GM12891 (cell line): ENCODE measurements around the gene SIRPD.
"Not testable (repeated sequence)": the region's sequence is repeated elsewhere in the genome, so short reads cannot be mapped to it uniquely, and the experiment has no call there.

Experiments
- PAX5 ChIP-seq: IDR thresholded peaks from 2 replicates; pipeline ENCODE4 v1.6.1; 2011; ENCODE audit warnings: low read length, moderate library complexity, mild to moderate bottlenecking; ENCODE audit not compliant: insufficient read depth, severe bottlenecking
- POLR2A ChIP-seq: IDR thresholded peaks from 2 replicates; pipeline ENCODE4 v1.6.1; 2011; ENCODE audit warnings: low read depth, low read length, control low read depth
- POLR2AphosphoS5 ChIP-seq: IDR thresholded peaks from 2 replicates; pipeline ENCODE4 v1.6.1; 2011; ENCODE audit warnings: low read depth, low read length, control low read depth
- POU2F2 ChIP-seq: IDR thresholded peaks from 2 replicates; pipeline ENCODE4 v1.6.1; 2011; ENCODE audit warnings: low read depth, mild to moderate bottlenecking, control low read depth, low read length, moderate library complexity
- SPI1 ChIP-seq: IDR thresholded peaks from 2 replicates; pipeline ENCODE4 v1.6.1; 2011; ENCODE audit warnings: low read depth, low read length, control low read depth
- TAF1 ChIP-seq: IDR thresholded peaks from 2 replicates; pipeline ENCODE4 v1.6.1; 2011; ENCODE audit warnings: low read depth, low read length, control low read depth

- TF ChIP-seq TAF1, POLR2A, POLR2AphosphoS5, PAX5, POU2F2, SPI1: not testable (repeated sequence)
Observed at GRCh38 chr20:1497371-1497770, 60.1 kb downstream of the SIRPD start.
